Gastrocnemius medialis (tissue), 4 donors: ENCODE results near the gene NECTIN1.

ENCODE experiments used
- POLR2A ChIP-seq, 2 donors: fragments of 450-650 bp; IDR thresholded peaks; one replicate each; pipeline ENCODE4 v1.6.1; 2017; ENCODE audit warnings: antibody characterized with exemption in 2 of 2, mild to moderate bottlenecking in 2 of 2, moderate library complexity in 2 of 2
- TF ChIP-seq, protein P1 (sequence below), 5 experiments: fragments of 450-650 bp in 3 of 5; fragments of 200-600 bp in 2 of 5; sonication (generic) in 2 of 5; IDR thresholded peaks in 4 of 5; conservative IDR thresholded peaks in 1 of 5; 1 replicate in 4 of 5; 2 replicates in 1 of 5; pipeline ENCODE4 v1.5.1; 2016 to 2019; ENCODE audit warnings: antibody characterized with exemption in 5 of 5, mild to moderate bottlenecking in 3 of 5, moderate library complexity in 3 of 5

DNA sequence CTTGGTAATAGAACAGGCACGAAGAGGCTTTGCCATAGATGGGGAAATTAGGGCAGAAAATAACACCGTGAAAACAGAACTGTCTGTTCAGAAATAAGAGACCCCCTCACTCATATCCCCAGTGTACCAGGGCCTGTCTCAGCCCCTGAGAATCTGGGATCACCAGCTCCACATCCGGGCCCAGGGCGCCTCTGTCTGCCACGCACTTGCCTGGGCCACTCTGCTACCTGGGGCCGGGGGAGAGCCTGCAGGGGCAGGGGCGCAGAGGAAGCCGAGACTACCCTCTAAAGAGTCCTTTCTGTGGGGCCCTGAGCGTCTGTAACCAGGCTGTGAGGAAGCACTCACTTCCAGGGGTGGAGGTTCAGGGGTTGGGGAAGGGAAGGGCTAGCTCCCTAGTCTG lies 19.8 kb downstream of the NECTIN1 start:
- TF ChIP-seq, protein P1, sequence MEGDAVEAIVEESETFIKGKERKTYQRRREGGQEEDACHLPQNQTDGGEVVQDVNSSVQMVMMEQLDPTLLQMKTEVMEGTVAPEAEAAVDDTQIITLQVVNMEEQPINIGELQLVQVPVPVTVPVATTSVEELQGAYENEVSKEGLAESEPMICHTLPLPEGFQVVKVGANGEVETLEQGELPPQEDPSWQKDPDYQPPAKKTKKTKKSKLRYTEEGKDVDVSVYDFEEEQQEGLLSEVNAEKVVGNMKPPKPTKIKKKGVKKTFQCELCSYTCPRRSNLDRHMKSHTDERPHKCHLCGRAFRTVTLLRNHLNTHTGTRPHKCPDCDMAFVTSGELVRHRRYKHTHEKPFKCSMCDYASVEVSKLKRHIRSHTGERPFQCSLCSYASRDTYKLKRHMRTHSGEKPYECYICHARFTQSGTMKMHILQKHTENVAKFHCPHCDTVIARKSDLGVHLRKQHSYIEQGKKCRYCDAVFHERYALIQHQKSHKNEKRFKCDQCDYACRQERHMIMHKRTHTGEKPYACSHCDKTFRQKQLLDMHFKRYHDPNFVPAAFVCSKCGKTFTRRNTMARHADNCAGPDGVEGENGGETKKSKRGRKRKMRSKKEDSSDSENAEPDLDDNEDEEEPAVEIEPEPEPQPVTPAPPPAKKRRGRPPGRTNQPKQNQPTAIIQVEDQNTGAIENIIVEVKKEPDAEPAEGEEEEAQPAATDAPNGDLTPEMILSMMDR (IDR thresholded peaks at IDR 0.05 in 4 of 5, conservative IDR thresholded peaks at IDR 0.05 in 1 of 5) = no peak
- TF ChIP-seq POLR2A (IDR thresholded peaks at IDR 0.05) = no peak
